CD4-positive, alpha-beta T cell treated with Interleukin-4 for 1 hour (primary cell): Measurements from ENCODE around the gene IGF2.

Experiments used
- DNase-seq, 2 donors: peaks; one replicate each; pipeline ENCODE4 v3.0.0-alpha.2; 2020 to 2022

Gene IGF2

GRCh38 chr11:2169626-2170570 lies 30.7 kb upstream of the IGF2 start:
- DNase-seq: no peak

GRCh38 chr11:2169005-2169378 lies 29.8 kb upstream of the IGF2 start:
- no peak for DNase-seq

GRCh38 chr11:2168286-2169004 lies 29.3 kb upstream of the IGF2 start:
- DNase-seq: no peak

GRCh38 chr11:2167141-2168045 lies 28.2 kb upstream of the IGF2 start:
- no peak for DNase-seq

GRCh38 chr11:2166091-2166851 lies 27.1 kb upstream of the IGF2 start:
- peak; percentile 11 to 29 for DNase-seq

GRCh38 chr11:2165571-2165970 lies 26.4 kb upstream of the IGF2 start:
- DNase-seq: no peak

- no peak for DNase-seq
These were observed 25.8 kb upstream of the IGF2 start for GRCh38 chr11:2164861-2165555.

GRCh38 chr11:2164081-2164480 lies 24.9 kb upstream of the IGF2 start:
- DNase-seq: no peak

GRCh38 chr11:2163428-2163978 lies 24.3 kb upstream of the IGF2 start:
- DNase-seq: no peak

GRCh38 chr11:2160736-2161259 lies 21.6 kb upstream of the IGF2 start, which contains the start of gene INS:
TSS of gene INS (minus strand) at chr11:2161209. CDS start at chr11:2160971, 238 bp downstream.
- DNase-seq: no peak

- DNase-seq: no peak
These were observed 20.6 kb upstream of the IGF2 start for GRCh38 chr11:2159536-2160413.

- DNase-seq: no peak
These were observed 19.8 kb upstream of the IGF2 start for GRCh38 chr11:2158966-2159365.

GRCh38 chr11:2158296-2158737 lies 19.1 kb upstream of the IGF2 start:
- no peak for DNase-seq

- DNase-seq: no peak
These were observed 18.3 kb upstream of the IGF2 start for GRCh38 chr11:2157294-2158040.

GRCh38 chr11:2156416-2157182 lies 17.4 kb upstream of the IGF2 start:
- DNase-seq: peak; percentile 43 to 49

GRCh38 chr11:2155511-2155910 lies 16.3 kb upstream of the IGF2 start:
- no peak for DNase-seq

- DNase-seq: no peak
These were observed 15.7 kb upstream of the IGF2 start for GRCh38 chr11:2154889-2155288.

- DNase-seq: no peak
These were observed 15.0 kb upstream of the IGF2 start for GRCh38 chr11:2154195-2154585.
